Uterus (tissue), 2 donors: Measurements from ENCODE around the gene LOXL3.

ENCODE experiments used
- POLR2A ChIP-seq, 2 donors: fragments of 450-650 bp; IDR thresholded peaks; one replicate each; pipeline ENCODE4 v1.6.1; 2016; ENCODE audit warnings: antibody characterized with exemption in 2 of 2, mild to moderate bottlenecking in 1 of 2, moderate library complexity in 1 of 2
- TF ChIP-seq, protein P1 (sequence below), 4 experiments: fragments of 200-600 bp in 2 of 4; fragments of 450-650 bp in 2 of 4; sonication (generic) in 2 of 4; IDR thresholded peaks; one replicate each; pipeline ENCODE4 v1.5.1; 2016 to 2019; ENCODE audit warnings: antibody characterized with exemption in 4 of 4, mild to moderate bottlenecking in 2 of 4, moderate library complexity in 1 of 4

DNA sequence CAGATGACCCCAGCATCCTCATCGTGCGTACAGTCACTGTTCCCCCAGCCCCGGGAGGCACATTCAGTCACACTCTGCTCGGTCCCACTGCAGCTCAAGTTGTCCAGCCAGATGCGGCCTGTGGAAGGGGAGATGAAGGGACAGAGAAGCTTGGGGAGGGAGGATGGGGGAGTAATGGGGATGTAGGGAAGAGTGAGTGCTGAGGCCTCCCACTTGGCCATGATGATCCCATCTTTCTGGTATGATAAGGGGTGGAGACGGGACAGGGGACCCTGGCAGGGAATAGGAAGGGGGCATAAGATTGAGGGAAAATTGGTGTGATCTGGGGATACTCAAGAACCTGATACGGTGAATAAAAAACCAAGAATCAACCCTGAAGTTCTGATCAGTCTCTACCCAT, 3.5 kb downstream of the LOXL3 start:
- TF ChIP-seq, protein P1, sequence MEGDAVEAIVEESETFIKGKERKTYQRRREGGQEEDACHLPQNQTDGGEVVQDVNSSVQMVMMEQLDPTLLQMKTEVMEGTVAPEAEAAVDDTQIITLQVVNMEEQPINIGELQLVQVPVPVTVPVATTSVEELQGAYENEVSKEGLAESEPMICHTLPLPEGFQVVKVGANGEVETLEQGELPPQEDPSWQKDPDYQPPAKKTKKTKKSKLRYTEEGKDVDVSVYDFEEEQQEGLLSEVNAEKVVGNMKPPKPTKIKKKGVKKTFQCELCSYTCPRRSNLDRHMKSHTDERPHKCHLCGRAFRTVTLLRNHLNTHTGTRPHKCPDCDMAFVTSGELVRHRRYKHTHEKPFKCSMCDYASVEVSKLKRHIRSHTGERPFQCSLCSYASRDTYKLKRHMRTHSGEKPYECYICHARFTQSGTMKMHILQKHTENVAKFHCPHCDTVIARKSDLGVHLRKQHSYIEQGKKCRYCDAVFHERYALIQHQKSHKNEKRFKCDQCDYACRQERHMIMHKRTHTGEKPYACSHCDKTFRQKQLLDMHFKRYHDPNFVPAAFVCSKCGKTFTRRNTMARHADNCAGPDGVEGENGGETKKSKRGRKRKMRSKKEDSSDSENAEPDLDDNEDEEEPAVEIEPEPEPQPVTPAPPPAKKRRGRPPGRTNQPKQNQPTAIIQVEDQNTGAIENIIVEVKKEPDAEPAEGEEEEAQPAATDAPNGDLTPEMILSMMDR (IDR thresholded peaks at IDR 0.05), result no peak
- no peak for TF ChIP-seq POLR2A (IDR thresholded peaks at IDR 0.05)
